Hepatocyte (in vitro differentiated cells): ENCODE data around the gene PPP6R2. TPM values are rescaled to one million over a fixed set of nuclear protein-coding genes. Genes with fewer than 3 reads are reported as not detected.

ENCODE experiments used
- DNase-seq: peaks from one replicate; pipeline ENCODE4 v3.0.0-alpha.2; 2016; ENCODE audit warnings: low spot score
- H2AFZ ChIP-seq: fragments of 200-600 bp; sonication (generic); 2 replicates; pipeline ENCODE4 v1.6.0; 2016; ENCODE audit warnings: antibody characterized with exemption, mild to moderate bottlenecking
- H3K27ac ChIP-seq: fragments of 200-600 bp; sonication (generic); 2 replicates; pipeline ENCODE4 v1.5.1; 2016; ENCODE audit warnings: mild to moderate bottlenecking
- H3K27me3 ChIP-seq: fragments of 200-600 bp; sonication (generic); 2 replicates; pipeline ENCODE4 v1.6.1; 2016
- H3K36me3 ChIP-seq: fragments of 200-600 bp; sonication (generic); replicated peaks from 2 replicates; pipeline ENCODE4 v1.5.1; 2016; ENCODE audit warnings: low read depth; ENCODE audit not compliant: insufficient read depth
- H3K4me1 ChIP-seq: fragments of 200-600 bp; sonication (generic); 2 replicates; pipeline ENCODE4 v1.5.1; 2016; ENCODE audit warnings: mild to moderate bottlenecking, moderate library complexity; ENCODE audit not compliant: insufficient read depth
- H3K4me2 ChIP-seq: fragments of 200-600 bp; sonication (generic); 2 replicates; pipeline ENCODE4 v1.6.0; 2016
- H3K4me3 ChIP-seq: fragments of 200-600 bp; sonication (generic); 2 replicates; pipeline ENCODE4 v1.5.1; 2016; ENCODE audit warnings: mild to moderate bottlenecking
- H3K79me2 ChIP-seq: fragments of 200-600 bp; sonication (generic); 2 replicates; pipeline ENCODE4 v1.6.0; 2017; ENCODE audit warnings: mild to moderate bottlenecking
- H3K9me2 ChIP-seq: fragments of 200-600 bp; sonication (generic); replicated peaks from 2 replicates; pipeline ENCODE4 v1.6.0; 2017; ENCODE audit warnings: mild to moderate bottlenecking; ENCODE audit not compliant: insufficient read depth
- H3K9me3 ChIP-seq: fragments of 200-600 bp; sonication (generic); 2 replicates; pipeline ENCODE4 v1.5.1; 2016; ENCODE audit warnings: low read depth, mild to moderate bottlenecking
- H4K20me1 ChIP-seq: fragments of 200-600 bp; sonication (generic); 2 replicates; pipeline ENCODE4 v1.6.0; 2016; ENCODE audit warnings: mild to moderate bottlenecking; ENCODE audit not compliant: insufficient read depth, poor library complexity, severe bottlenecking
- CTCF ChIP-seq: fragments of 200-600 bp; sonication (generic); IDR thresholded peaks from 2 replicates; pipeline ENCODE4 v1.5.1; 2016; ENCODE audit warnings: antibody characterized with exemption, mild to moderate bottlenecking; ENCODE audit not compliant: poor library complexity
- EZH2 ChIP-seq: fragments of 200-600 bp; sonication (generic); IDR thresholded peaks from 2 replicates; pipeline ENCODE4 v1.6.1; 2016; ENCODE audit warnings: antibody characterized with exemption, mild to moderate bottlenecking, borderline replicate concordance
- EZH2phosphoT487 ChIP-seq: fragments of 200-600 bp; sonication (generic); IDR thresholded peaks from one replicate; pipeline ENCODE4 v1.6.1; 2018; ENCODE audit warnings: antibody characterized with exemption, mild to moderate bottlenecking, low read depth, moderate library complexity; ENCODE audit not compliant: unreplicated experiment, severe bottlenecking
- WGBS: methylation state at CpG from one replicate; pipeline ENCODE4 v1.1.6; 2016; ENCODE audit warnings: low lambda C conversion rate; ENCODE audit errors: missing lambda C conversion rate; 5-methylcytosine and 5-hydroxymethylcytosine counted together
- polyA plus RNA-seq: library from polyadenylated mRNA; unstranded; fragments of >200 nt; fragmentation: Nextera tagmentation; extraction: Ambion mirVana; gene quantifications from 2 replicates; pipeline ENCODE4 v1.2.1, GENCODE V29; 2016
- total RNA-seq: library from RNA; depleted of rRNA; stranded (reverse); fragments of >200 nt; gene quantifications from 2 replicates; pipeline ENCODE4 v1.2.3, GENCODE V29; 2014

The PPP6R2 gene
- total and polyA plus RNA-seq, 2 experiments from 2014 or later: 47.0 to 57.9 TPM

- Histone ChIP-seq H3K27me3 (no peaks in the 10 kb centered on the region), H3K4me1 (no peaks in the 10 kb centered on the region), H3K9me3 (no peaks in the 10 kb centered on the region), H3K36me3 (no peaks in the 10 kb centered on the region), H2AFZ (no peak overlapping the region), H3K27ac (no peak overlapping the region), H3K79me2 (peaks cover 47% of the 10 kb centered on the region), H4K20me1 (peaks cover 25% of the 10 kb centered on the region), H3K4me2 (peak overlapping the region; percentile 37), H3K9me2 (no peaks in the 10 kb centered on the region), H3K4me3 (no peak overlapping the region)
- no peak for DNase-seq
- no CpG with 5 or more reads among the region's 8 CpGs for WGBS
- TF ChIP-seq EZH2phosphoT487 (no peak), CTCF (no peak), EZH2 (no peak)
These were observed 3.3 kb downstream of the PPP6R2 start for GRCh38 chr22:50346470-50346869.

- Histone ChIP-seq H3K27me3 (no peaks in the 10 kb centered on the region), H3K4me1 (no peaks in the 10 kb centered on the region), H3K79me2 (peaks cover 50% of the 10 kb centered on the region), H2AFZ (no peak overlapping the region), H4K20me1 (peaks cover 25% of the 10 kb centered on the region), H3K27ac (no peak overlapping the region), H3K9me2 (no peaks in the 10 kb centered on the region), H3K9me3 (no peaks in the 10 kb centered on the region), H3K4me3 (no peak overlapping the region), H3K36me3 (no peaks in the 10 kb centered on the region), H3K4me2 (peak overlapping the region; percentile 37)
- TF ChIP-seq EZH2 (no peak), EZH2phosphoT487 (no peak), CTCF (no peak)
- no peak for DNase-seq
- WGBS: 88% methylated on average over 8 of the region's 8 CpGs
These were observed 4.0 kb downstream of the PPP6R2 start for GRCh38 chr22:50347157-50347556.

- TF ChIP-seq CTCF: no peak
- H3K4me1 ChIP-seq: no peaks in the 10 kb centered on the region
- no peaks in the 10 kb centered on the region for H3K27me3 ChIP-seq
- H3K4me3 ChIP-seq: no peak overlapping the region
- no peaks in the 10 kb centered on the region for H3K36me3 ChIP-seq
- WGBS: 90% methylated on average over 2 of the region's 2 CpGs
- H3K79me2 ChIP-seq: peaks cover 56% of the 10 kb centered on the region
- H3K4me2 ChIP-seq: no peak overlapping the region
- H3K9me3 ChIP-seq: no peaks in the 10 kb centered on the region
- H3K9me2 ChIP-seq: no peaks in the 10 kb centered on the region
- DNase-seq: no peak
- no peak overlapping the region for H2AFZ ChIP-seq
- H3K27ac ChIP-seq: no peak overlapping the region
- peaks cover 31% of the 10 kb centered on the region for H4K20me1 ChIP-seq
These were observed 4.9 kb downstream of the PPP6R2 start for GRCh38 chr22:50348058-50348457.

GRCh38 chr22:50356186-50356585, 13.1 kb downstream of the PPP6R2 start:
- no peak for DNase-seq
- TF ChIP-seq EZH2 (no peak), EZH2phosphoT487 (no peak), CTCF (no peak)
- Histone ChIP-seq H3K9me2 (no peaks in the 10 kb centered on the region), H3K9me3 (no peaks in the 10 kb centered on the region), H3K27ac (no peak overlapping the region), H4K20me1 (peaks cover 50% of the 10 kb centered on the region), H3K27me3 (no peaks in the 10 kb centered on the region), H3K4me1 (no peaks in the 10 kb centered on the region), H3K4me2 (no peak overlapping the region), H3K4me3 (no peak overlapping the region), H2AFZ (no peak overlapping the region), H3K36me3 (no peaks in the 10 kb centered on the region), H3K79me2 (peaks cover 90% of the 10 kb centered on the region)
- WGBS: 100% methylated on average over 6 of the region's 8 CpGs
